ENCODE measurements around the gene RNF144B. TPM values are rescaled to one million over a fixed set of nuclear protein-coding genes. Genes with fewer than 3 reads are reported as not detected.

RNF144B gene
- total and polyA plus RNA-seq, 2 experiments from 2014 or later, result 4.2 to 9.0 TPM

DNA sequence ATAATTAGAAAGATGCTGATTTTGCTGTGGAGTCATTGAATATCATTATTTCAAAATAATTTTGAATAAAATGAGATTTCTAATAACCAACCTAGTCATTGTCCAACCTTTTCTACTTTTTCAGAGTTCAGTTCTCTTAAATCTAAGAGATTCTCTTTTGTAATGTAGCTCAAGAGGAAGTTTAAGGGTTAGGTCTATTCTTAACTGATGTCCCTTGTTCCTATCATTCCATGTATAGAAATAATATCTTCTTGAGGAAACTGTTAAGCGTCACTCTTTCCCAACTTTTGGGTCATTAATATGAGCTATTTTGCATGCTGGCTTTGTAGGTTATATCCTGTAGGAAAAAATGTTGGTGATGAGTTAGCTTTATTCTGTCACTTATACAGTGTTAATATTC lies 27.0 kb downstream of the RNF144B start (continued):
- TF ChIP-seq, protein P1, sequence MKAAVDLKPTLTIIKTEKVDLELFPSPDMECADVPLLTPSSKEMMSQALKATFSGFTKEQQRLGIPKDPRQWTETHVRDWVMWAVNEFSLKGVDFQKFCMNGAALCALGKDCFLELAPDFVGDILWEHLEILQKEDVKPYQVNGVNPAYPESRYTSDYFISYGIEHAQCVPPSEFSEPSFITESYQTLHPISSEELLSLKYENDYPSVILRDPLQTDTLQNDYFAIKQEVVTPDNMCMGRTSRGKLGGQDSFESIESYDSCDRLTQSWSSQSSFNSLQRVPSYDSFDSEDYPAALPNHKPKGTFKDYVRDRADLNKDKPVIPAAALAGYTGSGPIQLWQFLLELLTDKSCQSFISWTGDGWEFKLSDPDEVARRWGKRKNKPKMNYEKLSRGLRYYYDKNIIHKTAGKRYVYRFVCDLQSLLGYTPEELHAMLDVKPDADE (IDR thresholded peaks at IDR 0.05), result no peak
- TF ChIP-seq, protein P2, sequence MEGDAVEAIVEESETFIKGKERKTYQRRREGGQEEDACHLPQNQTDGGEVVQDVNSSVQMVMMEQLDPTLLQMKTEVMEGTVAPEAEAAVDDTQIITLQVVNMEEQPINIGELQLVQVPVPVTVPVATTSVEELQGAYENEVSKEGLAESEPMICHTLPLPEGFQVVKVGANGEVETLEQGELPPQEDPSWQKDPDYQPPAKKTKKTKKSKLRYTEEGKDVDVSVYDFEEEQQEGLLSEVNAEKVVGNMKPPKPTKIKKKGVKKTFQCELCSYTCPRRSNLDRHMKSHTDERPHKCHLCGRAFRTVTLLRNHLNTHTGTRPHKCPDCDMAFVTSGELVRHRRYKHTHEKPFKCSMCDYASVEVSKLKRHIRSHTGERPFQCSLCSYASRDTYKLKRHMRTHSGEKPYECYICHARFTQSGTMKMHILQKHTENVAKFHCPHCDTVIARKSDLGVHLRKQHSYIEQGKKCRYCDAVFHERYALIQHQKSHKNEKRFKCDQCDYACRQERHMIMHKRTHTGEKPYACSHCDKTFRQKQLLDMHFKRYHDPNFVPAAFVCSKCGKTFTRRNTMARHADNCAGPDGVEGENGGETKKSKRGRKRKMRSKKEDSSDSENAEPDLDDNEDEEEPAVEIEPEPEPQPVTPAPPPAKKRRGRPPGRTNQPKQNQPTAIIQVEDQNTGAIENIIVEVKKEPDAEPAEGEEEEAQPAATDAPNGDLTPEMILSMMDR (conservative IDR thresholded peaks at IDR 0.05; ENCODE audit: low read depth in 2 of 2), result no peak
- TF ChIP-seq ZNF114 (CRISPR knock-in tag; IDR thresholded peaks at IDR 0.05) (no peak), STAT1 (IDR thresholded peaks at IDR 0.05; ENCODE audit: unreplicated experiment) (no peak), EZH2 (IDR thresholded peaks at IDR 0.05; ENCODE audit: low read depth, unreplicated experiment) (no peak)
- TF ChIP-seq, protein P3, sequence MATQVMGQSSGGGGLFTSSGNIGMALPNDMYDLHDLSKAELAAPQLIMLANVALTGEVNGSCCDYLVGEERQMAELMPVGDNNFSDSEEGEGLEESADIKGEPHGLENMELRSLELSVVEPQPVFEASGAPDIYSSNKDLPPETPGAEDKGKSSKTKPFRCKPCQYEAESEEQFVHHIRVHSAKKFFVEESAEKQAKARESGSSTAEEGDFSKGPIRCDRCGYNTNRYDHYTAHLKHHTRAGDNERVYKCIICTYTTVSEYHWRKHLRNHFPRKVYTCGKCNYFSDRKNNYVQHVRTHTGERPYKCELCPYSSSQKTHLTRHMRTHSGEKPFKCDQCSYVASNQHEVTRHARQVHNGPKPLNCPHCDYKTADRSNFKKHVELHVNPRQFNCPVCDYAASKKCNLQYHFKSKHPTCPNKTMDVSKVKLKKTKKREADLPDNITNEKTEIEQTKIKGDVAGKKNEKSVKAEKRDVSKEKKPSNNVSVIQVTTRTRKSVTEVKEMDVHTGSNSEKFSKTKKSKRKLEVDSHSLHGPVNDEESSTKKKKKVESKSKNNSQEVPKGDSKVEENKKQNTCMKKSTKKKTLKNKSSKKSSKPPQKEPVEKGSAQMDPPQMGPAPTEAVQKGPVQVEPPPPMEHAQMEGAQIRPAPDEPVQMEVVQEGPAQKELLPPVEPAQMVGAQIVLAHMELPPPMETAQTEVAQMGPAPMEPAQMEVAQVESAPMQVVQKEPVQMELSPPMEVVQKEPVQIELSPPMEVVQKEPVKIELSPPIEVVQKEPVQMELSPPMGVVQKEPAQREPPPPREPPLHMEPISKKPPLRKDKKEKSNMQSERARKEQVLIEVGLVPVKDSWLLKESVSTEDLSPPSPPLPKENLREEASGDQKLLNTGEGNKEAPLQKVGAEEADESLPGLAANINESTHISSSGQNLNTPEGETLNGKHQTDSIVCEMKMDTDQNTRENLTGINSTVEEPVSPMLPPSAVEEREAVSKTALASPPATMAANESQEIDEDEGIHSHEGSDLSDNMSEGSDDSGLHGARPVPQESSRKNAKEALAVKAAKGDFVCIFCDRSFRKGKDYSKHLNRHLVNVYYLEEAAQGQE (IDR thresholded peaks at IDR 0.05; ENCODE audit: unreplicated experiment), result no peak

DNA sequence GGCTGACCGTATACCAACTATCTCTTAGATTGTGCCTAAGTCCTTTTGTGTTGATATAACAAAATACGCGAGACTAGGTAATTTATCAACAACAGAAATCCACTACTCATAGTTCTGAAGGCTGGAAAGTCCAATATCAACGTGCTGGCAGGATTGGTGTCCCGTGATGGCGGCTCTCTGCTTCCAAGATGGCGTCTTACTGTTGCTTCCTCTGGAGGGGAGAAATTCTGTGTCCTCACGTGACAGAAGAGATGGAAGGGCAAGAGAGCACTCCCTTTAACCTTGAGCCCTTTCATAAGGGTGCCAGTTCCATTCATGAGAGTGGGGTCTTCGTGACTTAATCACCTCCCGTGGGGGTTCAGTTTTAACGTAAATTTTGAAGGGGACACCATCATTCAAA lies 28.1 kb downstream of the RNF144B start:
- Histone ChIP-seq H3F3A (replicated peaks; ENCODE audit: low read depth) (no peaks in the 10 kb centered on the region), H3K27me3 (ENCODE audit: insufficient read depth) (no peaks in the 10 kb centered on the region), H4K20me1 (replicated peaks; ENCODE audit: insufficient read depth) (no peaks in the 10 kb centered on the region), H3K36me3 (ENCODE audit: insufficient read depth) (no peaks in the 10 kb centered on the region), H3K27ac (ENCODE audit: low read depth) (no peak overlapping the region), H2AFZ (no peak overlapping the region), H3K4me3 (no peak overlapping the region), H3K4me2 (no peak overlapping the region), H3K4me1 (ENCODE audit: insufficient read depth) (no peaks in the 10 kb centered on the region; the same call in 1 of the 2 replicates), H3K79me2 (replicated peaks; ENCODE audit: insufficient read depth) (0 out of 2 replicates have a peak, but pooled peaks cover 3% of the 10 kb centered on the region), H3K9me2 (ENCODE audit: insufficient read depth) (peaks cover 2% of the 10 kb centered on the region; the same call in 1 of the 2 replicates)
- Mint-ChIP-seq H3K27me3 (ENCODE audit: insufficient read depth, low read depth, poor library complexity) (no peaks in the 10 kb centered on the region), H3K36me3 (ENCODE audit: low read depth) (no peaks in the 10 kb centered on the region), H3K4me1 (0 out of 3 replicates have a peak, but pooled peaks cover 3% of the 10 kb centered on the region), H3K4me3 (no peak overlapping the region), H3K9me3 (no peaks in the 10 kb centered on the region; the same call in 2 of the 3 replicates), H3K27ac (no peak overlapping the region)
- no peak for DNase-seq (ENCODE audit: low spot score)
- no peak for ATAC-seq
- TF ChIP-seq ZNF114 (CRISPR knock-in tag; IDR thresholded peaks at IDR 0.05), result no peak
- no peak for TF ChIP-seq EZH2 (IDR thresholded peaks at IDR 0.05; ENCODE audit: low read depth, unreplicated experiment)
- TF ChIP-seq, protein P3 (IDR thresholded peaks at IDR 0.05; ENCODE audit: unreplicated experiment), result no peak
- TF ChIP-seq, protein P4, sequence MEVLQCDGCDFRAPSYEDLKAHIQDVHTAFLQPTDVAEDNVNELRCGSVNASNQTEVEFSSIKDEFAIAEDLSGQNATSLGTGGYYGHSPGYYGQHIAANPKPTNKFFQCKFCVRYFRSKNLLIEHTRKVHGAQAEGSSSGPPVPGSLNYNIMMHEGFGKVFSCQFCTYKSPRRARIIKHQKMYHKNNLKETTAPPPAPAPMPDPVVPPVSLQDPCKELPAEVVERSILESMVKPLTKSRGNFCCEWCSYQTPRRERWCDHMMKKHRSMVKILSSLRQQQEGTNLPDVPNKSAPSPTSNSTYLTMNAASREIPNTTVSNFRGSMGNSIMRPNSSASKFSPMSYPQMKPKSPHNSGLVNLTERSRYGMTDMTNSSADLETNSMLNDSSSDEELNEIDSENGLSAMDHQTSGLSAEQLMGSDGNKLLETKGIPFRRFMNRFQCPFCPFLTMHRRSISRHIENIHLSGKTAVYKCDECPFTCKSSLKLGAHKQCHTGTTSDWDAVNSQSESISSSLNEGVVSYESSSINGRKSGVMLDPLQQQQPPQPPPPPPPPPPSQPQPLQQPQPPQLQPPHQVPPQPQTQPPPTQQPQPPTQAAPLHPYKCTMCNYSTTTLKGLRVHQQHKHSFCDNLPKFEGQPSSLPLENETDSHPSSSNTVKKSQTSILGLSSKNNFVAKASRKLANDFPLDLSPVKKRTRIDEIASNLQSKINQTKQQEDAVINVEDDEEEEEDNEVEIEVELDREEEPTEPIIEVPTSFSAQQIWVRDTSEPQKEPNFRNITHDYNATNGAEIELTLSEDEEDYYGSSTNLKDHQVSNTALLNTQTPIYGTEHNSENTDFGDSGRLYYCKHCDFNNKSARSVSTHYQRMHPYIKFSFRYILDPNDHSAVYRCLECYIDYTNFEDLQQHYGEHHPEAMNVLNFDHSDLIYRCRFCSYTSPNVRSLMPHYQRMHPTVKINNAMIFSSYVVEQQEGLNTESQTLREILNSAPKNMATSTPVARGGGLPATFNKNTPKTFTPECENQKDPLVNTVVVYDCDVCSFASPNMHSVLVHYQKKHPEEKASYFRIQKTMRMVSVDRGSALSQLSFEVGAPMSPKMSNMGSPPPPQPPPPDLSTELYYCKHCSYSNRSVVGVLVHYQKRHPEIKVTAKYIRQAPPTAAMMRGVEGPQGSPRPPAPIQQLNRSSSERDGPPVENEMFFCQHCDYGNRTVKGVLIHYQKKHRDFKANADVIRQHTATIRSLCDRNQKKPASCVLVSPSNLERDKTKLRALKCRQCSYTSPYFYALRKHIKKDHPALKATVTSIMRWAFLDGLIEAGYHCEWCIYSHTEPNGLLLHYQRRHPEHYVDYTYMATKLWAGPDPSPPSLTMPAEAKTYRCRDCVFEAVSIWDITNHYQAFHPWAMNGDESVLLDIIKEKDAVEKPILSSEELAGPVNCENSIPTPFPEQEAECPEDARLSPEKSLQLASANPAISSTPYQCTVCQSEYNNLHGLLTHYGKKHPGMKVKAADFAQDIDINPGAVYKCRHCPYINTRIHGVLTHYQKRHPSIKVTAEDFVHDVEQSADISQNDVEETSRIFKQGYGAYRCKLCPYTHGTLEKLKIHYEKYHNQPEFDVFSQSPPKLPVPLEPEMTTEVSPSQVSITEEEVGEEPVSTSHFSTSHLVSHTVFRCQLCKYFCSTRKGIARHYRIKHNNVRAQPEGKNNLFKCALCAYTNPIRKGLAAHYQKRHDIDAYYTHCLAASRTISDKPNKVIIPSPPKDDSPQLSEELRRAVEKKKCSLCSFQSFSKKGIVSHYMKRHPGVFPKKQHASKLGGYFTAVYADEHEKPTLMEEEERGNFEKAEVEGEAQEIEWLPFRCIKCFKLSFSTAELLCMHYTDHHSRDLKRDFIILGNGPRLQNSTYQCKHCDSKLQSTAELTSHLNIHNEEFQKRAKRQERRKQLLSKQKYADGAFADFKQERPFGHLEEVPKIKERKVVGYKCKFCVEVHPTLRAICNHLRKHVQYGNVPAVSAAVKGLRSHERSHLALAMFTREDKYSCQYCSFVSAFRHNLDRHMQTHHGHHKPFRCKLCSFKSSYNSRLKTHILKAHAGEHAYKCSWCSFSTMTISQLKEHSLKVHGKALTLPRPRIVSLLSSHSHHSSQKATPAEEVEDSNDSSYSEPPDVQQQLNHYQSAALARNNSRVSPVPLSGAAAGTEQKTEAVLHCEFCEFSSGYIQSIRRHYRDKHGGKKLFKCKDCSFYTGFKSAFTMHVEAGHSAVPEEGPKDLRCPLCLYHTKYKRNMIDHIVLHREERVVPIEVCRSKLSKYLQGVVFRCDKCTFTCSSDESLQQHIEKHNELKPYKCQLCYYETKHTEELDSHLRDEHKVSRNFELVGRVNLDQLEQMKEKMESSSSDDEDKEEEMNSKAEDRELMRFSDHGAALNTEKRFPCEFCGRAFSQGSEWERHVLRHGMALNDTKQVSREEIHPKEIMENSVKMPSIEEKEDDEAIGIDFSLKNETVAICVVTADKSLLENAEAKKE (CRISPR knock-in tag; IDR thresholded peaks at IDR 0.05), result no peak
